Cardiac muscle cell (in vitro differentiated cells and primary cell): Measurements from ENCODE around the gene KRT6B. TPM values are rescaled to one million over a fixed set of nuclear protein-coding genes. Genes with fewer than 3 reads are reported as not detected.

Source experiments
- DNase-seq, 2 donors: peaks; one replicate each; pipeline versions ENCODE4 v3.0.0 to v3.0.0-alpha.2; 2010 to 2017; ENCODE audit warnings: low read depth in 1 of 2, low spot score in 1 of 2
- H3K27ac ChIP-seq: fragments of 200-600 bp; sonication (generic); 2 replicates; pipeline ENCODE4 v1.5.1; 2016
- H3K27me3 ChIP-seq: fragments of 200-600 bp; sonication (generic); 2 replicates; pipeline ENCODE4 v1.6.0; 2016; ENCODE audit warnings: control low read depth
- H3K36me3 ChIP-seq: fragments of 200-600 bp; sonication (generic); 2 replicates; pipeline ENCODE4 v1.5.1; 2016; ENCODE audit warnings: control low read depth
- H3K4me1 ChIP-seq: fragments of 200-600 bp; sonication (generic); 2 replicates; pipeline ENCODE4 v1.8.1; 2017; ENCODE audit warnings: low read depth, mild to moderate bottlenecking, mixed run types
- H3K4me3 ChIP-seq: fragments of 200-600 bp; sonication (generic); 2 replicates; pipeline ENCODE4 v1.5.1; 2016; ENCODE audit warnings: mild to moderate bottlenecking
- H3K9me3 ChIP-seq: fragments of 200-600 bp; sonication (generic); 2 replicates; pipeline ENCODE4 v1.5.1; 2017; ENCODE audit warnings: low read depth, mild to moderate bottlenecking, control low read depth
- CTCF ChIP-seq: IDR thresholded peaks from 2 replicates; pipeline ENCODE4 v1.5.1; 2012; ENCODE audit warnings: low read depth, mild to moderate bottlenecking, low read length
- polyA plus RNA-seq: library from polyadenylated mRNA; unstranded; fragments of >200 nt; fragmentation: Nextera tagmentation; extraction: Ambion mirVana; gene quantifications from 2 replicates; pipeline ENCODE4 v1.2.1, GENCODE V29; 2016
- total RNA-seq: library from RNA; depleted of rRNA; stranded (reverse); fragments of >200 nt; gene quantifications from 2 replicates; pipeline ENCODE4 v1.2.3, GENCODE V29; 2016

Gene KRT6B
- total and polyA plus RNA-seq, 2 experiments from 2014 or later: 0.13 TPM; not detected in 1

- peak in 1 of 2 donors; percentile 73 for DNase-seq
- H3K27ac ChIP-seq: no peak overlapping the region
- H3K4me3 ChIP-seq: no peak overlapping the region
- H3K36me3 ChIP-seq: no peaks in the 10 kb centered on the region
- H3K27me3 ChIP-seq: peaks cover 7% of the 10 kb centered on the region
- H3K9me3 ChIP-seq: no peaks in the 10 kb centered on the region
- H3K4me1 ChIP-seq: peaks cover 15% of the 10 kb centered on the region
- no peak for TF ChIP-seq CTCF
These were observed 10.5 kb downstream of the KRT6B start for GRCh38 chr12:52441320-52441911.

GRCh38 chr12:52440821-52441319 is 11.1 kb downstream of the KRT6B start:
- no peaks in the 10 kb centered on the region for H3K9me3 ChIP-seq
- H3K27ac ChIP-seq: no peak overlapping the region
- H3K4me3 ChIP-seq: no peak overlapping the region
- DNase-seq: peak in 1 of 2 donors; percentile 74
- no peaks in the 10 kb centered on the region for H3K36me3 ChIP-seq
- H3K27me3 ChIP-seq: peaks cover 5% of the 10 kb centered on the region
- TF ChIP-seq CTCF: no peak
- H3K4me1 ChIP-seq: peaks cover 15% of the 10 kb centered on the region

- Histone ChIP-seq H3K4me1 (peaks cover 15% of the 10 kb centered on the region), H3K27me3 (peaks cover 3% of the 10 kb centered on the region), H3K27ac (no peak overlapping the region), H3K36me3 (no peaks in the 10 kb centered on the region), H3K4me3 (no peak overlapping the region), H3K9me3 (no peaks in the 10 kb centered on the region)
- no peak for TF ChIP-seq CTCF
- no peak for DNase-seq
These were observed 12.1 kb downstream of the KRT6B start for GRCh38 chr12:52439845-52440244.

- H3K36me3 ChIP-seq: no peaks in the 10 kb centered on the region
- no peak for DNase-seq
- H3K9me3 ChIP-seq: no peaks in the 10 kb centered on the region
- TF ChIP-seq CTCF: no peak
- H3K27ac ChIP-seq: no peak overlapping the region
- peaks cover under 1% of the 10 kb centered on the region for H3K27me3 ChIP-seq
- H3K4me3 ChIP-seq: no peak overlapping the region
- peaks cover 15% of the 10 kb centered on the region for H3K4me1 ChIP-seq
These were observed 12.5 kb downstream of the KRT6B start for GRCh38 chr12:52439420-52439819.

GRCh38 chr12:52438305-52439301 is 13.3 kb downstream of the KRT6B start:
- Histone ChIP-seq H3K27ac (no peak overlapping the region), H3K36me3 (no peaks in the 10 kb centered on the region), H3K27me3 (no peaks in the 10 kb centered on the region), H3K9me3 (no peaks in the 10 kb centered on the region), H3K4me3 (no peak overlapping the region), H3K4me1 (peaks cover 15% of the 10 kb centered on the region)
- DNase-seq: no peak
- no peak for TF ChIP-seq CTCF
